ENCODE data around the gene DAAM2.

GRCh38 chr6:39880594-39880993, 88.4 kb downstream of the DAAM2 start:
- no peak for TF ChIP-seq CTCF (conservative IDR thresholded peaks at IDR 0.05 in 1 of 2, IDR thresholded peaks at IDR 0.05 in 1 of 2; ENCODE audit: low read depth in 1 of 2, low read length in 2 of 2)
- no peak for TF ChIP-seq EZH2 (IDR thresholded peaks at IDR 0.05; ENCODE audit: low read length, missing control alignments)
